NCI-H774 (cell line): ENCODE measurements around the gene IFT27.

Experiments used
- DNase-seq: peaks from one replicate; lab custom pipeline; 2025; lab: John Stamatoyannopoulos, UW

IFT27 gene

DNA sequence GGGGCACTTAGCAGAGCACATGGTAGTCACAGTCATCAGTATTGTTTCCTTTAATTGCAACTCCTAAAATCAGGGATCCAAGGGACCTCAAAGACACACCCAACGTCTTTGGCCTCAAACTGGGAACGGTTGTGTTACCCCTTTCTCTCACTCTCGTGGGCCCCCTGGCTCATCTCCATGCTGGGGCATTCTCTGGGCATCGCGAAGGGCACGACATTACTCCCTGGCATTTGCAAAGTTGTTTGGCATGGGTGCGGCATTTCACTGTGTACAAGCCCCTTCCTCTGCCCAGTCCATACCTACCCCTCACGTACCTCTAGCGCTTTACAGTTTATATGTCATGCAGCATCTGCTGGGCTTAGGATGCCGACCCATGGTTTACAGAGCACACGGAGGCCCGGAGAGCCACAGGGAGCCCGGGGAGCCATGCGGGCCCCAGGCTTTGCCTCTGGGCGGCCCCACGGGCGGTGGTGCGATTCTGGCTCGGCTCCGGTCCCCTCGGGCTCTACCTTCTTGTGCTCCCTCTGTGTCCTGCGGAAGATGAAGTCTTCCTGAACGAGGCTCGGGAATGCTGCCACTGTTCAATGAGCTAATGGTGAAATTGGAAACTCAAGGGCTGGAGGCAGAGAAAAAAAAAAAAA is 50.4 kb downstream of the IFT27 start:
- DNase-seq, result no peak

DNA sequence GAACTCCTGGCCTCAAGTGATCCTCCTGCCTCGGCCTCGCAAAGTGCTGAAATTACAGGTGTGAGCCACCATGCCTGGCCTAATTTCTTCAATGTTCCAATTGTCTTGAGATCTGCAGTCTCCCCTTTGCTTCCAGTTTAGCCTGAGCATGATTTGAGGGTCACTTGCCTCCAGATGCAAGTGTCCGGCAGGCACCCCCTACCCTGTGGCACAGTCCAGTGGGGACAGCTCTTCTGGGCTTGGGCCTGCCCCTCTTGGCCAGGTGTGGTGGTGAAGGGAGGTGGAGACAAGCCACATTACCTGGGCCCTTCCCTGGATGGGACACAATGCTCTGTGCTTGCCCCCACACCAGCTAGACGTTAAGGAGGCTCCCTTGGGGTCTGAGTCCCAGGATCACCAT is 51.1 kb downstream of the IFT27 start:
- no peak for DNase-seq

- DNase-seq, result no peak
These were observed 53.9 kb downstream of the IFT27 start for GRCh38 chr22:36722055-36722454.

DNA sequence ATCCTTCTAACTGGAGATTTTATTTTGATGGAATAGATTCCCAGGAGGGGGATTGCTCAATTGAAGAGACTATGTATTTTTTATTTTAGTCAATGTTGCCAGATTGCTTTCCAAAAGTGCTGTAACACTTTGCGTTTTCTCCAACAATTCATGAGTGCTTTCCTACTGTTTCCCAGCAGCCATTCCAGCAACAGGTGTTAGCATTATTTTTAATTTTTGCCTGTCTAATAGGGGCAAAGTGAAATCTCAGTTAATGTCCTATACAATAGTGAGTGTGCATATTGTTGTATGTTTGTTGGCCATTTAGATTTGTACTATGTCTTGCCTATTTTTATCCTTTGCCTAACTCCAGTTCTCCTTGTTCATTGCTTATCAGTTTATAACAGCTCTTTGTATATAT is 60.3 kb downstream of the IFT27 start:
- DNase-seq, result no peak

DNA sequence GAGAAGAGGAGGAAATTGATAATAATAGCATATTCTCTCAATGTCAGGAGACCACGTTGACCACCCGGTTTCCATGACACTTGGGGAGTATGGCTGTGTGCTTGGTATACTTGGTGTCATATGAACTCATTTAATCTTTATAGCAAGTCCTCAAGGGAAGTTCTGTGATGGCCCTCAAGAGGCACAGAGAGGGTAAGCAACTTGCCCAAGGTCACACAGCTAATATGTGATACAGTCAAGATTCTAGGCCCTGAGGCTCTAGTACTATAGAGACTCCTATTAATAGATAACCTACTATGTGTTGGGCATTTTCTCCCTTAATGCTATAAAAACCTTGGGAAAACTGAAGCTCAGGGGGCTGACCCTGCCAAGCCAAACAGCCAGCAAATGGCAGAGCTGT is 61.8 kb downstream of the IFT27 start:
- no peak for DNase-seq

DNA sequence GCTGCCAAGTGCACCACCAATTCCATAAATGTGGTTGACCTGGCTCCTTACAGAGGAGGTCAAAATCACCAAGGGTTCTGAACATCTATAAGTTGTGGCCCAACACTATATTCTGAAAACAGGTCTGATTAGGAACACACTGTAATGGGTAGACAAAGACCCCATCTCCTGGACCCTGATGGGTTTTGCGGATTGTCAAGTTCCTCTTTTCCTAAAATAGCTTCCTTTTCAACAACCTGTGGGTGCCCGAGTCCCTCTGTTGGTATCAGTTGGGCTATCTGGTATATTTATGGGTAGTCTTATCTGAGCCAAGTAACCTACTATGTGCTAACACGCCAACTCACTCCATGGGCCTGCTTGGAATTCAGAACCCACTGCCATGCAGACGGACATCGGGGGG is 62.5 kb downstream of the IFT27 start:
- DNase-seq, result no peak
